NCI-H2081 (cell line): ENCODE results near the gene BTRC.

Experiments used
- DNase-seq, 2 experiments: peaks; one replicate each; lab custom pipeline; 2025; lab: John Stamatoyannopoulos, UW

BTRC gene

GRCh38 chr10:101444058-101444898 lies 90.3 kb downstream of the BTRC start:
- DNase-seq: peak in 1 of 2 experiments; percentile 46

- peak; percentile 34 to 51 for DNase-seq
Observed at GRCh38 chr10:101446071-101446470, 92.1 kb downstream of the BTRC start.

- no peak for DNase-seq
Observed at GRCh38 chr10:101446947-101447346, 93.0 kb downstream of the BTRC start.

GRCh38 chr10:101447477-101447876 lies 93.5 kb downstream of the BTRC start:
- no peak for DNase-seq

GRCh38 chr10:101450277-101451080 lies 96.5 kb downstream of the BTRC start:
- DNase-seq: no peak

- peak in 1 of 2 experiments; percentile 37 for DNase-seq
Observed at GRCh38 chr10:101451261-101451660, 97.3 kb downstream of the BTRC start.

GRCh38 chr10:101451667-101452069 lies 97.7 kb downstream of the BTRC start:
- peak in 1 of 2 experiments; percentile 37 for DNase-seq

GRCh38 chr10:101452176-101452575 lies 98.2 kb downstream of the BTRC start:
- DNase-seq: no peak

- no peak for DNase-seq
Observed at GRCh38 chr10:101452593-101452992, 98.6 kb downstream of the BTRC start.

GRCh38 chr10:101453318-101453717 lies 99.4 kb downstream of the BTRC start:
- DNase-seq: no peak

- DNase-seq: no peak
Observed at GRCh38 chr10:101453791-101454718, 100.1 kb downstream of the BTRC start.

- DNase-seq: no peak
Observed at GRCh38 chr10:101458869-101459268, 104.9 kb downstream of the BTRC start.

- no peak for DNase-seq
Observed at GRCh38 chr10:101464082-101464481, 110.1 kb downstream of the BTRC start.

- no peak for DNase-seq
Observed at GRCh38 chr10:101464599-101464998, 110.6 kb downstream of the BTRC start.

GRCh38 chr10:101466016-101466912 lies 112.3 kb downstream of the BTRC start:
- DNase-seq: peak in 1 of 2 experiments; percentile 33

GRCh38 chr10:101467286-101467770 lies 113.4 kb downstream of the BTRC start:
- DNase-seq: peak; percentile 79 to 93

- no peak for DNase-seq
Observed at GRCh38 chr10:101468159-101468558, 114.2 kb downstream of the BTRC start.

- no peak for DNase-seq
Observed at GRCh38 chr10:101476383-101476782, 122.4 kb downstream of the BTRC start.

GRCh38 chr10:101478956-101479355 lies 125.0 kb downstream of the BTRC start:
- DNase-seq: no peak

- DNase-seq: peak in 1 of 2 experiments; percentile 28
Observed at GRCh38 chr10:101481256-101481655, 127.3 kb downstream of the BTRC start.

- no peak for DNase-seq
Observed at GRCh38 chr10:101482568-101482967, 128.6 kb downstream of the BTRC start.
